SKM-1 treated with dmso at 0.1 percent for 144 hours (cell line): ENCODE results near the gene TMEM245.
"Not testable (repeated sequence)": the region's sequence is repeated elsewhere in the genome, so short reads cannot be mapped to it uniquely, and the experiment has no call there.

Experiments used
- DNase-seq: peaks from one replicate; lab custom pipeline; 2025; ENCODE audit not compliant: unreplicated experiment; lab: John Stamatoyannopoulos, UW

Gene TMEM245

GRCh38 chr9:109133533-109133932 is 13.8 kb upstream of the TMEM245 start:
- DNase-seq: no peak

GRCh38 chr9:109132567-109133021 is 12.8 kb upstream of the TMEM245 start:
- no peak for DNase-seq

GRCh38 chr9:109129470-109130197 is 9.9 kb upstream of the TMEM245 start:
- DNase-seq: no peak

- DNase-seq: not testable (repeated sequence)
These were observed 6.9 kb upstream of the TMEM245 start for GRCh38 chr9:109126671-109127070.

DNA sequence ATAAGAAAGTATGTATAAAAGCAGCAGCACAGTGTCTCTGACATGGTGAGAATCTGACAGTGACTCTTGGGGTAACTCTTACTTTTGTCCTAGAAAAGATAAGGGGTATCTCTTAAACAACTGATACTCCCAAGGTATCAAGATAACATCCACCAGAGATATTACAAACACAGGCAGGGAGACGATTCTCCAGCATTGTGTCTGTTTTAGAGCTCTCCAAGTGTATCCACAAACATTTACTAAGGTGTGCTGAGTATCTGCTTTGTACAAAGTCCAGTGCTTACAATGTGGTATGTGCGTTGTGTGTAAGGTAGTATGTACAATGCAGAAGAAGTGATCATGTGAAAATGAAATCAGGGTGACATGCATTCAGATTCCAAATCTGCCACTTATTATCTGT is 4.4 kb upstream of the TMEM245 start:
- DNase-seq: no peak

- DNase-seq: no peak
These were observed 3.2 kb upstream of the TMEM245 start for GRCh38 chr9:109122726-109123621.

- no peak for DNase-seq
These were observed 1.6 kb upstream of the TMEM245 start for GRCh38 chr9:109121232-109121796.

DNA sequence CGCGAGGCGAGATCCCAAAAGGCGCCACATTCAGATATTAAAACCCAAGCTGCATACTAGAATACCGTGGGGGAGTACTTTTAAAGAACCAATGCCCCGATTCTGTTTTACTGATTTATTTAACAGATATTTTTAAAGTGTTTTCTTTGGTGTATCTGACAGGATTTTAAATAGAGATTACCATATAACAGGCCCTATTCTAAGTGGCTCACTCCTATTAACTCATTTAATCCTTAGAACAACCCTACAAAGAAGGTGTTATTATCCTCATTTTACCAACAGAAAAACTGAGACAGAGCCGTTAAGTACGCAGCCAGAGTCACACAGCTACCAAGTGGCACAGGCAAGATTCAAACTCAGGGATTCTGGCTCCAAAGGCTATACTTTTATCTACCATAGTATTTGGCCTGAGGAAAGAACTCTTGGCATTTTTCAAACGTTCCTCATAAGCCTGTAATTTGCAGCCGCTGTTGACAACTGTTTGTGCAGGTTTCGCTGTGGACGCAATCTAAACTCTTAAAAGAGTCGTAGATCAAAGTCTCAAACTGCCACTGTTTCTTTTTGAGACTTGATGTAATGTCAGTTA is 550 bp upstream of the TMEM245 start:
- DNase-seq: no peak

GRCh38 chr9:109118808-109119438 is 824 bp downstream of the TMEM245 start:
- no peak for DNase-seq

DNA sequence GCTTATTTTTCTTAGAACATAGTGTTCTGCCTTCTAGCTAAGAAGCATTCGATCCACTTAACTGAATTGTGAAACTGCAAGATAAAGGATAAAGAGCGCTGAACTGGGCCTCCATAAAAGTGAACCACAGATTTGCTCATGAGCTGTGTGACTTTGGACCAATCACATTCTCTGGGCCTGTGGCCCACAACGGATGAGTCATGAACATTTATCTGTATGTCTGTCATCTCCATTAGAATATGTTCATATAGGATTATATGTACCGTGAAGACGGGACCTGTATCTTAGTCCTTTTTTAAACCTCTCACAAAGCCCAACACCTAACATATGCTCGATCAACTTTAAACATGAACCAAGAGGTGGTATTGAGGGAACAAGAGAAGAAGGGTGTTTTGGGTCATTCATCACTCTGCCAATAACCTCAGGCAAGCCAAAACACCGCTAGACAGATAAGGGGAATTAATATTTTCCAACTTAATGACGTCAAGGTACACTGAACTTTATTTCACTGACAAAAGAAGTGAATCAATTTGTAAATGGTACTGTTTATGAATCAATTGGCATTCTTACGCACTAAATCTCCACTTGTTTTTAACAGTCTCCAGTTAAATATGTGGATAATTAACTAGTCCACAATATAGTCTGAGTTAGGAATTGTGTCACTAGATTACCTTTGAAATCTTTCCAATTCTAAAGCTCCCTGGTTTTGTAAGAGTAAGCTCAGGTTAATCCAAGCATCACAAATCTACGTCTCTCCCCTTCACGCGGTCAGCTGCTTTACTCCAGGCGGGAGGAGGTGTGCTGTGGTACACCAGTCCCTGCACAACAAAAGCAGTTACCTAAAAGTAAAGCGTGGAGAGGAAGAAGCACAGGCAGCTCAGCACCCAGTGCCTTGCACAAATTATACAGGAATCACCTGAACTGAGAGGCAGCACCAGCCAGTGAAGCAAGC is 1.6 kb downstream of the TMEM245 start:
- no peak for DNase-seq

- DNase-seq: no peak
These were observed 3.7 kb downstream of the TMEM245 start for GRCh38 chr9:109115931-109116526.

GRCh38 chr9:109114670-109115069 is 5.1 kb downstream of the TMEM245 start:
- no peak for DNase-seq

GRCh38 chr9:109113892-109114609 is 5.7 kb downstream of the TMEM245 start:
- DNase-seq: no peak

- DNase-seq: no peak
These were observed 6.5 kb downstream of the TMEM245 start for GRCh38 chr9:109113254-109113653.

DNA sequence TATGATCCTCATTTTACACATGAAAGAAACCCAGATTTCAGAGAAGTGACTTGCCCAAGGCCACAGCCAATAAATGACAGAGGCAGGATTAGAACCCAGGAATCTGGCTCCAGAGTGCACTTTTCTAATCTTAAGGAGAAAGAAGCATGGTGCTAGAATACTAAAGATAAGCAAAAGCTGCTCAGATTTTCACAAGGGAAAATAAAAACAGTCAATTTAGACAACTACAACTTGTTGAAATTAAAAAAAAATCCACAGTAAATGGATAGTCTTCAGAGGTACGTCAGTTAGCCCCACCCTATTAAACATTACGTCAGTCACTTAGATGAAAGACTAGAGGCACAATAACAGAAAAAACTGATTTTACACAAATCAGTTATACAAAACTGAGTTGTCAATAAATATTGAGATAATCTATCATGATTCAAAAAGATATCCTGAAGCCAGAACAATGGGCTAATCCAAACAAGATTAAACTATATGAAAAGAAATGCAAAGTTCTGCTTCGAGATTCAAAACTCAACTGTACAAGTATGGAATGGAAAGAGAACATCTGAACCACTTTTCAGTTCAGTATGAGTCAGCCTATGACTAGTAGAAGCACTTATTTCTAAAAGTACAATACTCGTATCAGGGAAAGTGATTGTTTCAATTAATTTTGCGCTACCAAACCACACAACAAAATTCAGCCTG is 9.3 kb downstream of the TMEM245 start:
- no peak for DNase-seq

DNA sequence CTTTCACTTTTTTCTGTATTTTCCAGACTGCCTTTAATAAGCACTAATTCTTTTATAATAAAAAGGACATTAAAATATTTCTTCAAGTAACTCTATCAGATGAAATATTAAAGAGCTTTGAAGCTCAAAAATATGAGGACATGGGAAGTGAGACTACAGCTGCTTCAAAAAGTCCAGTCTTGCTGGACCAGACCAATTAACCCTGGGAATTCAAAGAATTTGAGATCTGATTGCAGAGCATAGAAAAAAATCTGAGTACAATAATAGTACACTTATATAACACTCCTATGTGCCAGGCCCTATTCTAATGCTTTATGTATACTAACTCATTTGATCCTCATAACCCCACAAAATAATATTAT is 9.8 kb downstream of the TMEM245 start:
- no peak for DNase-seq

GRCh38 chr9:109108318-109108717 is 11.4 kb downstream of the TMEM245 start:
- no peak for DNase-seq
